Ovary (tissue), 9 donors: ENCODE data around the gene OR2Y1. TPM values are rescaled to one million over a fixed set of nuclear protein-coding genes. Genes with fewer than 3 reads are reported as not detected.
"Not testable (repeated sequence)": the region's sequence is repeated elsewhere in the genome, so short reads cannot be mapped to it uniquely, and the experiment has no call there.

Experiments used
- DNase-seq, 5 donors: peaks; one replicate each; pipeline ENCODE4 v3.0.0-alpha.2; 2019 to 2020
- H3K27ac ChIP-seq, 2 donors: fragments of 200-600 bp; one replicate each; pipeline versions ENCODE4 v1.5.1 to v1.8.0; 2019 to 2022
- H3K27me3 ChIP-seq: fragments of 200-600 bp; one replicate; pipeline ENCODE4 v1.8.0; 2022
- H3K36me3 ChIP-seq: fragments of 200-600 bp; sonication (generic); one replicate; pipeline ENCODE4 v1.5.1; 2019
- H3K4me1 ChIP-seq: one replicate; pipeline ENCODE4 v1.8.1; 2013; ENCODE audit warnings: mild to moderate bottlenecking, moderate library complexity; ENCODE audit not compliant: insufficient read depth
- H3K4me3 ChIP-seq: fragments of 200-600 bp; sonication (generic); one replicate; pipeline ENCODE4 v1.5.1; 2017
- H3K9me3 ChIP-seq, 2 donors: fragments of 200-600 bp in 1 of 2; sonication (generic) in 1 of 2; one replicate each; pipeline versions ENCODE4 v1.5.1 to v1.8.1; 2013 to 2019; ENCODE audit warnings: mild to moderate bottlenecking in 1 of 2, moderate library complexity in 1 of 2
- CTCF ChIP-seq, 3 donors: fragments of 450-650 bp in 2 of 3; fragments of 200-600 bp in 1 of 3; IDR thresholded peaks; one replicate each; pipeline versions ENCODE4 v1.5.1 to v1.8.0; 2016 to 2022; ENCODE audit warnings: antibody characterized with exemption in 3 of 3, mild to moderate bottlenecking in 1 of 3
- EP300 ChIP-seq: sonication (generic); formaldehyde crosslinking; IDR thresholded peaks from one replicate; pipeline ENCODE4 v1.6.1; 2017; ENCODE audit warnings: antibody characterized with exemption
- POLR2A ChIP-seq: fragments of 450-650 bp; IDR thresholded peaks from one replicate; pipeline ENCODE4 v1.6.1; 2017; ENCODE audit warnings: antibody characterized with exemption, mild to moderate bottlenecking, moderate library complexity
- WGBS, 3 donors: extraction: QIAGEN DNeasy Blood & Tissue Kit in 1 of 3; methylation state at CpG; one replicate each; pipeline versions ENCODE4 v1.1.5 to v1.1.7; 2013 to 2017; 5-methylcytosine and 5-hydroxymethylcytosine counted together
- intact Hi-C, 4 donors: fragments of 100-400 bp; cut with DNase I; formaldehyde crosslinking; loops; one replicate each; pipeline versions ENCODE4 v1.11.0 to v1.15.1; 2022 to 2023
- polyA plus RNA-seq, 2 donors: library from polyadenylated mRNA; stranded (reverse); fragments of 200-250 nt in 1 of 2; fragments of 350-450 nt in 1 of 2; fragmentation: Illumina TruSeq in 1 of 2; extraction: RNeasy Lipid Tissue Mini Kit (QIAGEN cat#74804) in 1 of 2; gene quantifications; one replicate each; pipeline ENCODE4 v1.2.3, GENCODE V29; 2013 to 2014
- total RNA-seq, 7 donors: library from RNA; depleted of rRNA in 2 of 7; stranded (reverse); fragments of >200 nt in 2 of 7; fragmentation: NEBNext Ultra II Directional in 3 of 7; extraction: Animal tissue kit (Norgen Biotek cat#: 25700) in 3 of 7; gene quantifications; one replicate each; pipeline versions ENCODE4 v1.1.0 to v1.2.4, GENCODE V29; 2016 to 2023
- donor health status: DM: no; HTN: no; CAD: no; lungs with moderate emphysema.
- donor health status: DM: no; HTN: no; CAD: no.
- donor health status: Bipolar disorder and iron deficiency.
- donor health status: DM: yes; HTN: yes; CAD: no.
- donor health status: DM: no; HTN: no; CAD: no.
- donor health status: DM: yes; HTN: yes; CAD: no.

Gene OR2Y1
- total and polyA plus RNA-seq, 9 donors, result not detected

- Histone ChIP-seq H3K27ac (no peak overlapping the region), H3K27me3 (no peaks in the 10 kb centered on the region), H3K36me3 (no peaks in the 10 kb centered on the region), H3K9me3 (no peaks in the 10 kb centered on the region), H3K4me3 (no peak overlapping the region), H3K4me1 (no peaks in the 10 kb centered on the region)
- intact Hi-C loops, result no loop called here
- 21 to 44% (median 34%) methylated on average over 2 of the region's 2 CpGs for WGBS, 3 donors
- DNase-seq, result no peak
- TF ChIP-seq CTCF (IDR thresholded peaks at IDR 0.05) (no peak), POLR2A (no peak), EP300 (no peak)
These were observed 35.5 kb downstream of the OR2Y1 start for GRCh38 chr5:180704362-180704761.

GRCh38 chr5:180703912-180704311 lies 35.9 kb downstream of the OR2Y1 start:
- H3K27ac ChIP-seq, result no peak overlapping the region
- no peak for DNase-seq
- WGBS, 3 donors, result 64 to 79% (median 75%) methylated on average over 7 of the region's 7 CpGs
- no peak overlapping the region for H3K4me3 ChIP-seq
- intact Hi-C loops, result no loop called here
- no peaks in the 10 kb centered on the region for H3K36me3 ChIP-seq
- H3K27me3 ChIP-seq, result no peaks in the 10 kb centered on the region
- no peaks in the 10 kb centered on the region for H3K4me1 ChIP-seq
- no peaks in the 10 kb centered on the region for H3K9me3 ChIP-seq
- TF ChIP-seq CTCF (IDR thresholded peaks at IDR 0.05), result no peak
- TF ChIP-seq EP300, result no peak
- TF ChIP-seq POLR2A, result no peak

DNA sequence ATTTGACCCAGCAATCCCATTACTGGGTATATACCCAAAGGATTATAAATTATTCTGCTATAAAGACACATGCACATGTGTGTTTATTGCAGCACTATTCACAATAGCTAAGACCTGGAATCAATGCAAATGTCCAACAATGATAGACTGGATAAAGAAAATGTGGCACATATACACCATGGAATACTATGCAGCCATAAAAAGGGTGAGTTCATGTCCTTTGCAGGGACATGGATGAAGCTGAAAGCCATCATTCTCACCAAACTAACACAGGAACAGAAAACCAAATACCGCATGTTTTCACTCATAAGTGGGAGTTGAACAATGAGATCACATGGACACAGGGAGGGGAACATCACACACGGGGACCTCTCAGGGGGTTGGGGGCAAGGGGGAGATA lies 36.5 kb downstream of the OR2Y1 start:
- H3K4me3 ChIP-seq, DNase-seq, H3K36me3 ChIP-seq, H3K9me3 ChIP-seq, H3K27ac ChIP-seq, H3K27me3 ChIP-seq, intact Hi-C loops, H3K4me1 ChIP-seq: not testable (repeated sequence)
- 75 to 83% (median 80%) methylated on average over 2 of the region's 2 CpGs for WGBS, 3 donors

DNA sequence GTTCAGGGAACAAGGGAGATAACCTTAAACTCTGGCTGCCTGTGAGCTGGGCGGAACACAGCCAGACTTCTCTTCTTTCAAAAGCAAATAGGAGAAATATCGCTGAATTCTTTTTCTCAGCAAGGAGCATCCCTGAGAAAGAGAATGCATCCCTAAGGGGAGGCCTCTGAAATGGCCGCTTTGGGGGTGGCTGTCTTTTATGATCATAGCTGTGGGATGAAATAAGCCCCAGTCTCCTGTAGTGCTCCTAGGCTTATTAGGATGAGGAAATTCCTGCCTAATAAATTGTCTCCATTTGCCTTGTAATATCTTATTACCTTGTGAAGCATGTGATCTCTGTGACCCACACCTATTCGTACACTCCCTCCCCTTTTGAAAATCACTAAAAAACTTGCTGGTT lies 39.4 kb downstream of the OR2Y1 start:
- 91 to 94% (median 93%) methylated on average over 4 of the region's 4 CpGs for WGBS, 3 donors
- H3K36me3 ChIP-seq, H3K4me3 ChIP-seq, DNase-seq, H3K27ac ChIP-seq, H3K4me1 ChIP-seq, H3K9me3 ChIP-seq, intact Hi-C loops, H3K27me3 ChIP-seq: not testable (repeated sequence)

- WGBS, 3 donors, result 68 to 75% (median 72%) methylated on average over 1 of the region's 1 CpG
- TF ChIP-seq POLR2A (no peak), CTCF (IDR thresholded peaks at IDR 0.05) (no peak), EP300 (no peak)
- no peaks in the 10 kb centered on the region for H3K4me1 ChIP-seq
- no peaks in the 10 kb centered on the region for H3K36me3 ChIP-seq
- no peaks in the 10 kb centered on the region for H3K9me3 ChIP-seq
- H3K4me3 ChIP-seq, result no peak overlapping the region
- H3K27me3 ChIP-seq, result no peaks in the 10 kb centered on the region
- no peak overlapping the region for H3K27ac ChIP-seq
- no peak for DNase-seq
- intact Hi-C loops, result no loop called here
These were observed 40.8 kb downstream of the OR2Y1 start for GRCh38 chr5:180699042-180699441.

DNA sequence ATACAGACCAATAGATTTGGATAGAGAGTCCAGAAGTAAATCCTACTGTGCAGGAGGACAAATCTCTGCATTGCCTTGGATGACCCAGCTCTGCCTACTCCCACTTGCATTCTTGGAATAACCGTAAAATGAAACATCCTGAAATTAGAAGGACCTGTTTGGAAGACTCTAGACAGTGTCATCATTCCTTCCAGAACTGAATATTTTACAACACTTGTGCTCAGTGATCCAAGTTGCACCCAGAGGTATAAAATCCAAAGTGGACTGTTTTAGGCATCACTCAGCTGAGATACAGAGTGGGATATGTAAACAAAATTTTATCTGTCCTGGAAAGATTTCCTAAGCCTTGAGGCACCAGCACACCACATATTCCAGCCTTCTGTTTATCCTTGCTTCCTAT lies 43.7 kb downstream of the OR2Y1 start:
- Histone ChIP-seq H3K27ac (no peak overlapping the region), H3K4me1 (no peaks in the 10 kb centered on the region), H3K9me3 (no peaks in the 10 kb centered on the region), H3K36me3 (no peaks in the 10 kb centered on the region), H3K4me3 (no peak overlapping the region), H3K27me3 (no peaks in the 10 kb centered on the region)
- DNase-seq, result no peak
- TF ChIP-seq CTCF (IDR thresholded peaks at IDR 0.05) (no peak), POLR2A (no peak), EP300 (no peak)
- 65 to 73% (median 70%) methylated on average over 1 of the region's 1 CpG for WGBS, 3 donors
- intact Hi-C loops, result no loop called here
